Urinary bladder (tissue), 4 donors: ENCODE data around the gene NFYC. TPM values are rescaled to one million over a fixed set of nuclear protein-coding genes. Genes with fewer than 3 reads are reported as not detected.

Experiments used
- DNase-seq: peaks from one replicate; pipeline ENCODE4 v3.0.0-alpha.2; 2015; ENCODE audit errors: extremely low spot score
- H3K27ac ChIP-seq: one replicate; pipeline ENCODE4 v1.5.1; 2013; ENCODE audit warnings: low read depth, mild to moderate bottlenecking, moderate library complexity
- H3K36me3 ChIP-seq: one replicate; pipeline ENCODE4 v1.6.1; 2013; ENCODE audit warnings: mild to moderate bottlenecking, moderate library complexity; ENCODE audit not compliant: insufficient read depth
- H3K4me1 ChIP-seq: one replicate; pipeline ENCODE4 v1.6.1; 2013; ENCODE audit warnings: mild to moderate bottlenecking, moderate library complexity; ENCODE audit not compliant: insufficient read depth
- H3K4me3 ChIP-seq: one replicate; pipeline ENCODE4 v1.5.1; 2013; ENCODE audit warnings: low read depth, low read length
- WGBS: extraction: QIAGEN DNeasy Blood & Tissue Kit; methylation state at CpG from one replicate; pipeline ENCODE4 v1.1.7; 2013; 5-methylcytosine and 5-hydroxymethylcytosine counted together
- polyA plus RNA-seq: library from polyadenylated mRNA; stranded (reverse); fragments of 200-250 nt; gene quantifications from one replicate; pipeline ENCODE4 v1.2.3, GENCODE V29; 2013
- total RNA-seq: library from RNA; depleted of rRNA; stranded (reverse); fragments of >200 nt; gene quantifications from one replicate; pipeline ENCODE4 v1.2.3, GENCODE V29; 2014
- donor health status: healthy with polysubstance abuse.
- donor health status: healthy.

Gene NFYC
- total and polyA plus RNA-seq, 2 donors, result 43.8 to 52.3 TPM

- DNase-seq, result no peak
- H3K4me1 ChIP-seq, result peaks cover 2% of the 10 kb centered on the region
- no peak overlapping the region for H3K27ac ChIP-seq
- H3K36me3 ChIP-seq, result no peaks in the 10 kb centered on the region
- 67% methylated on average over 3 of the region's 3 CpGs for WGBS
- H3K4me3 ChIP-seq, result no peak overlapping the region
Measured at GRCh38 chr1:40703316-40703715, 11.8 kb downstream of the NFYC start.

GRCh38 chr1:40704817-40705733, 13.6 kb downstream of the NFYC start:
- H3K4me1 ChIP-seq, result no peaks in the 10 kb centered on the region
- H3K36me3 ChIP-seq, result no peaks in the 10 kb centered on the region
- 74% methylated on average over 3 of the region's 3 CpGs for WGBS
- peak overlapping the region; percentile 23 for H3K27ac ChIP-seq
- no peak overlapping the region for H3K4me3 ChIP-seq
- DNase-seq, result no peak

- WGBS, result 94% methylated on average over 4 of the region's 4 CpGs
- no peaks in the 10 kb centered on the region for H3K4me1 ChIP-seq
Measured at GRCh38 chr1:40706626-40707025, 15.1 kb downstream of the NFYC start.

GRCh38 chr1:40708750-40709099, 17.2 kb downstream of the NFYC start:
- H3K36me3 ChIP-seq, result no peaks in the 10 kb centered on the region
- no peaks in the 10 kb centered on the region for H3K4me1 ChIP-seq
- WGBS, result under 1% methylated on average over 3 of the region's 3 CpGs
- no peak for DNase-seq
- peak overlapping the region; percentile 34 for H3K4me3 ChIP-seq
- peak overlapping the region; percentile 38 for H3K27ac ChIP-seq

More at GRCh38 chr1:40706626-40707025, 15.1 kb downstream of the NFYC start:
- Histone ChIP-seq H3K36me3 (no peaks in the 10 kb centered on the region), H3K27ac (no peak overlapping the region), H3K4me3 (no peak overlapping the region)
- DNase-seq, result no peak

GRCh38 chr1:40709100-40709801, 17.7 kb downstream of the NFYC start:
- WGBS, result 2% methylated on average over 10 of the region's 10 CpGs
- DNase-seq, result peak; percentile 95

GRCh38 chr1:40709802-40710278, 18.3 kb downstream of the NFYC start:
- 6% methylated on average over 3 of the region's 3 CpGs for WGBS
- Histone ChIP-seq H3K36me3 (no peaks in the 10 kb centered on the region), H3K27ac (peak overlapping the region; percentile 23), H3K4me3 (peak overlapping the region; percentile 34), H3K4me1 (no peaks in the 10 kb centered on the region)
- DNase-seq, result no peak

More at GRCh38 chr1:40709100-40709801, 17.7 kb downstream of the NFYC start:
- no peaks in the 10 kb centered on the region for H3K4me1 ChIP-seq
- H3K27ac ChIP-seq, result no peak overlapping the region
- no peaks in the 10 kb centered on the region for H3K36me3 ChIP-seq
- peak overlapping the region; percentile 34 for H3K4me3 ChIP-seq

- no peaks in the 10 kb centered on the region for H3K4me1 ChIP-seq
- no peak for DNase-seq
- H3K36me3 ChIP-seq, result no peaks in the 10 kb centered on the region
- H3K27ac ChIP-seq, result peak overlapping the region; percentile 49
- WGBS, result 17% methylated on average over 7 of the region's 7 CpGs
- H3K4me3 ChIP-seq, result no peak overlapping the region
Measured at GRCh38 chr1:40710581-40711315, 19.2 kb downstream of the NFYC start.

GRCh38 chr1:40711465-40712404, 20.2 kb downstream of the NFYC start:
- H3K4me1 ChIP-seq, result no peaks in the 10 kb centered on the region
- WGBS, result 12% methylated on average over 3 of the region's 3 CpGs
- no peak overlapping the region for H3K4me3 ChIP-seq
- H3K27ac ChIP-seq, result peak overlapping the region; percentile 41
- no peaks in the 10 kb centered on the region for H3K36me3 ChIP-seq
- DNase-seq, result peak; percentile 66

- no peak for DNase-seq
- H3K4me1 ChIP-seq, result no peaks in the 10 kb centered on the region
- no peaks in the 10 kb centered on the region for H3K36me3 ChIP-seq
- H3K27ac ChIP-seq, result no peak overlapping the region
- no peak overlapping the region for H3K4me3 ChIP-seq
- 71% methylated on average over 5 of the region's 5 CpGs for WGBS
Measured at GRCh38 chr1:40712405-40712944, 21.0 kb downstream of the NFYC start.

- DNase-seq, result no peak
- H3K36me3 ChIP-seq, result no peaks in the 10 kb centered on the region
- no peak overlapping the region for H3K4me3 ChIP-seq
- H3K27ac ChIP-seq, result no peak overlapping the region
- no peaks in the 10 kb centered on the region for H3K4me1 ChIP-seq
Measured at GRCh38 chr1:40712997-40713396, 21.5 kb downstream of the NFYC start.

GRCh38 chr1:40715491-40716059, 24.1 kb downstream of the NFYC start:
- 80% methylated on average over 4 of the region's 4 CpGs for WGBS
- H3K36me3 ChIP-seq, result no peaks in the 10 kb centered on the region
- H3K4me1 ChIP-seq, result no peaks in the 10 kb centered on the region
- no peak overlapping the region for H3K27ac ChIP-seq
- no peak for DNase-seq
- no peak overlapping the region for H3K4me3 ChIP-seq

GRCh38 chr1:40717065-40717464, 25.6 kb downstream of the NFYC start:
- DNase-seq, result no peak
- Histone ChIP-seq H3K4me3 (no peak overlapping the region), H3K36me3 (no peaks in the 10 kb centered on the region), H3K27ac (no peak overlapping the region), H3K4me1 (no peaks in the 10 kb centered on the region)
- WGBS, result 96% methylated on average over 1 of the region's 1 CpG
